Heart right ventricle (tissue), 16 donors: ENCODE results near the gene MDP1. TPM values are rescaled to one million over a fixed set of nuclear protein-coding genes. Genes with fewer than 3 reads are reported as not detected.

Experiments
- ATAC-seq, 8 donors: fragments of 200-7000 bp; cut with Tn5 transposase; one replicate each; pipeline ENCODE4 v1.9.1; 2020; ENCODE audit warnings: mild to moderate bottlenecking in 8 of 8, moderate library complexity in 8 of 8, moderate number of reproducible peaks in 1 of 8
- DNase-seq, 2 donors: peaks; one replicate each; pipeline ENCODE4 v3.0.0-alpha.2; 2020
- H3K27ac ChIP-seq, 10 donors: fragments of 200-600 bp; sonication (generic) in 2 of 10; one replicate each; pipeline versions ENCODE4 v1.5.0 to v1.8.0; 2020 to 2022; ENCODE audit warnings: mild to moderate bottlenecking in 3 of 10
- H3K27me3 ChIP-seq, 7 donors: fragments of 200-600 bp; one replicate each; pipeline ENCODE4 v1.8.0; 2021 to 2022; ENCODE audit warnings: mild to moderate bottlenecking in 2 of 7
- H3K36me3 ChIP-seq, 9 donors: fragments of 200-600 bp; sonication (generic) in 1 of 9; one replicate each; pipeline versions ENCODE4 v1.5.0 to v1.8.0; 2020 to 2022; ENCODE audit warnings: mild to moderate bottlenecking in 2 of 9
- H3K4me1 ChIP-seq, 9 donors: fragments of 200-600 bp; sonication (generic) in 1 of 9; one replicate each; pipeline versions ENCODE4 v1.5.0 to v1.8.0; 2020 to 2022; ENCODE audit warnings: mild to moderate bottlenecking in 4 of 9
- H3K4me3 ChIP-seq, 10 donors: fragments of 200-600 bp; sonication (generic) in 2 of 10; one replicate each; pipeline versions ENCODE4 v1.5.0 to v1.8.0; 2020 to 2022; ENCODE audit warnings: mild to moderate bottlenecking in 7 of 10, moderate library complexity in 2 of 10
- H3K9me3 ChIP-seq, 11 donors: fragments of 200-600 bp in 10 of 11; sonication (generic) in 2 of 11; one replicate each; pipeline versions ENCODE4 v1.5.0 to v1.8.0; 2013 to 2022; ENCODE audit warnings: mild to moderate bottlenecking in 2 of 11, control low read depth in 1 of 11, moderate library complexity in 1 of 11
- WGBS, 2 donors: extraction: QIAGEN DNeasy Blood & Tissue Kit; methylation state at CpG; one replicate each; pipeline ENCODE4 v1.1.7; 2013; ENCODE audit warnings: inconsistent platforms in 1 of 2; 5-methylcytosine and 5-hydroxymethylcytosine counted together
- intact Hi-C, 10 donors: fragments of 100-400 bp; cut with DNase I; formaldehyde crosslinking; loops; one replicate each; pipeline versions ENCODE4 v1.11.1 to v1.14.2; 2022
- polyA plus RNA-seq, 2 donors: library from polyadenylated mRNA; stranded (reverse); fragments of 200-250 nt; gene quantifications; one replicate each; pipeline ENCODE4 v1.2.3, GENCODE V29; 2013
- total RNA-seq, 10 donors: library from RNA; stranded (reverse); fragmentation: NEBNext Ultra II Directional in 3 of 10; extraction: Animal tissue kit (Norgen Biotek cat#: 25700) in 3 of 10; gene quantifications; one replicate each; pipeline versions ENCODE4 v1.2.1 to v1.2.4, GENCODE V29; 2021 to 2023
- TF ChIP-seq, protein P1 (sequence below), 9 donors: fragments of 200-600 bp; sonication (generic) in 2 of 9; IDR thresholded peaks; one replicate each; pipeline versions ENCODE4 v1.5.0 to v1.8.0; 2021 to 2022; ENCODE audit warnings: antibody characterized with exemption in 9 of 9, mild to moderate bottlenecking in 5 of 9, moderate library complexity in 1 of 9
- donor health status: Arrhythmogenic right ventricular cardiomyopathy.
- donor health status: ischemic (EF 13 %, LVEDD 7.1; RV severe dilation, severe dysfunction).
- donor health status: healthy with polysubstance abuse.
- donor health status: DM: no; HTN: yes; CAD: no.
- donor health status: DM: no; HTN: no; CAD: no.
- donor health status: ischemic (EF 25% LVEDD 6.9; RV normal size, moderate dysfunction).
- donor health status: ischemic (EF 25% LVEDD 5.7; RV mildly dilated, moderate dysfunction).
- donor health status: healthy.
- donor health status: DM: yes; HTN: yes; CAD: no.
- donor health status: Ischemic cardiomyopathy.
- donor health status: ischemic (EF 35%, LVEDD 5.7; RV mildly dilated, moderate dysfunction).
- donor health status: nonischemic (EF 11% LVEDD 7.7; RV severe dilation, severe dysfunction).
- donor health status: DM: yes; HTN: yes; CAD: no.
- donor health status: PGD.
- donor health status: ischemic (EF 29% LVEDD 5.4; RV normal size, mild dysfunction).
- donor health status: nonischemic (EF 23%, LVEDD 6.1; RV moderate dilation, normal function).

Gene MDP1
- total and polyA plus RNA-seq, 12 donors = 13.9 to 23.5 (median 19.2) TPM

DNA sequence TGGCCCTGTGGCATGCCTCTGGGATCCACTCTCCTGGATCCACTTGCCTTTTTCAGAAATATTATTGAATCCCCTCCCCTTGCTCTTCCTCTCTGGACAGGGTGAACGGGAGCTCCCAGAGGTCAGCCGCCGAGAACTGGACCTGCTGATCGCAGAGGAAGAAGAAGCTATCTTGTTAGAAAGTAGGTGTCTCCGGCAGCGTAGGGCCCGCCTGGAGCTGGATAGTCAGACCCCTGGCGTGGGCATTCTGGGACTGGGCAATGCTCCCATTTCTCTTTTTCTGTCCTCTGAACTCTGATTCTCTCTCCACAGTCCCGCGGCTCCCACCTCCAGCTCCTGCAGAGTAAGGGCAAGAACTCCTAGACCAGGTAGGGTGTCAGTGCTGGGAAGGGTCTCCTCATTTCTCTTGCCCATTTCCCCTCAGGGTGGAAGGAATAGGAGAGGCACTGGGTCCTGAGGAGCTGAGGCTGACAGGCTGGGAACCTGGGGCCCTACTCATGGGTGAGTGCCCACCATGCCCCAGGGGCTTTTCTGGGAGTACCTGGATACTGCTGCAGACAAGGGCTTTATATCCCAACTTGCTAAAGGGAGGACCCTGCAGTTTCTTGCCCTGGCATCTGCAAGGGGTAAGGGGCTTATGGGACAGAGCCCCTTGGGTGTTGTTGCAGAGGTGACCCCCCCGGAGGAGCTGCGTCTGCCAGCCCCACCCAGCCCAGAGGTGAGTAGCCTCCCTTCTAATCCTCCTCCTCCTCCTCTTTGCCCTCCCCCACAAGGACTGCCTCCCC, 38.6 kb downstream of the MDP1 start:
- intact Hi-C loops = no loop called here
- Histone ChIP-seq H3K4me3 (no peak overlapping the region), H3K36me3 (peaks cover 0 to 99% (median 22%) of the 10 kb centered on the region in 9 donors), H3K27ac (no peak overlapping the region), H3K4me1 (peaks cover 0 to 19% (median 15%) of the 10 kb centered on the region in 9 donors), H3K27me3 (no peaks in the 10 kb centered on the region), H3K9me3 (no peaks in the 10 kb centered on the region)
- ATAC-seq (no peak), DNase-seq (no peak)
- TF ChIP-seq, protein P1, sequence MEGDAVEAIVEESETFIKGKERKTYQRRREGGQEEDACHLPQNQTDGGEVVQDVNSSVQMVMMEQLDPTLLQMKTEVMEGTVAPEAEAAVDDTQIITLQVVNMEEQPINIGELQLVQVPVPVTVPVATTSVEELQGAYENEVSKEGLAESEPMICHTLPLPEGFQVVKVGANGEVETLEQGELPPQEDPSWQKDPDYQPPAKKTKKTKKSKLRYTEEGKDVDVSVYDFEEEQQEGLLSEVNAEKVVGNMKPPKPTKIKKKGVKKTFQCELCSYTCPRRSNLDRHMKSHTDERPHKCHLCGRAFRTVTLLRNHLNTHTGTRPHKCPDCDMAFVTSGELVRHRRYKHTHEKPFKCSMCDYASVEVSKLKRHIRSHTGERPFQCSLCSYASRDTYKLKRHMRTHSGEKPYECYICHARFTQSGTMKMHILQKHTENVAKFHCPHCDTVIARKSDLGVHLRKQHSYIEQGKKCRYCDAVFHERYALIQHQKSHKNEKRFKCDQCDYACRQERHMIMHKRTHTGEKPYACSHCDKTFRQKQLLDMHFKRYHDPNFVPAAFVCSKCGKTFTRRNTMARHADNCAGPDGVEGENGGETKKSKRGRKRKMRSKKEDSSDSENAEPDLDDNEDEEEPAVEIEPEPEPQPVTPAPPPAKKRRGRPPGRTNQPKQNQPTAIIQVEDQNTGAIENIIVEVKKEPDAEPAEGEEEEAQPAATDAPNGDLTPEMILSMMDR (IDR thresholded peaks at IDR 0.05) = no peak
- 89 to 95% methylated on average over 12 of the region's 12 CpGs for WGBS, 2 donors

DNA sequence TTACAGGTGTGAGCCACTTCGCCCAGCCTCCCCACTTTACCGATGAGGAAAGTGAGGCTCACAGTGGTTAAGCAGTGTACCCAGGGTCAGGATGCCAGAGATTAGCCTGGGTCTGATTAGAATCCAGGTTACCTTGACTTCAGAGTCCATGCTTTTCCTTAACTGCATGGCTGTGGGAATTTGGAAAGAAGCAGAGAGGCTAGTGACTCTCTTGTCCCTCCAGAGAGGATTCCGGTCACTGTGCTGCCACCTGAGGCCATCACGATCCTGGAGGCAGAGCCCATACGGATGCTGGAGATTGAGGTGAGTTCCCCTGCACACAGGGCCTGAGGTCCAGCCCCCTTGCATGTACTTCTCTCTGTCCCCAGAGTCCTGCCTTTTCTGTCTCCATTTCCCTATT, 39.3 kb downstream of the MDP1 start:
- H3K36me3 ChIP-seq = peaks cover 0 to 95% (median 22%) of the 10 kb centered on the region in 9 donors
- WGBS, 2 donors = 95 to 96% methylated on average over 5 of the region's 5 CpGs
- no peaks in the 10 kb centered on the region for H3K9me3 ChIP-seq
- TF ChIP-seq, protein P1 (IDR thresholded peaks at IDR 0.05) = no peak
- DNase-seq = no peak
- H3K4me3 ChIP-seq = no peak overlapping the region
- no peak overlapping the region for H3K27ac ChIP-seq
- H3K4me1 ChIP-seq = peaks cover 0 to 25% (median 21%) of the 10 kb centered on the region in 9 donors
- no peak for ATAC-seq
- no peaks in the 10 kb centered on the region for H3K27me3 ChIP-seq
- intact Hi-C loops = no loop called here

DNA sequence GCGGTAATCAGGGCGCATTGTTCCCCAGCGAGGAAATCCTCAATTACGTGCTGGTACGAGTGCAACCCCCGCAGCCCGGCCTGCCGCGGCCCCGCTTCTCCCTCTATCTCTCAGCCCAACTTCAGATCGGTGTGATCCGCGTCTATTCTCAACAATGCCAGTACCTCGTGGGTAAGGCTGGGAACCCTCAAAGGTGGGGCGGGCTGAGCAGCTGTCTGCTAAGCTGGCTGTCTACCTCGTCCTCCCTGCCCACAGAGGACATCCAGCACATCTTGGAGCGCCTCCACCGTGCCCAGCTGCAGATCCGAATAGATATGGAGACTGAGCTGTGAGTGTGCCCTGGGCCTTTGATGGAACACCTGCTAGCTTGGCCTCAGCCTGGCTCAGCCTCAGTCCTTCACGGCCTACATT, 43.0 kb downstream of the MDP1 start:
- 63 to 74% methylated on average over 20 of the region's 20 CpGs for WGBS, 2 donors
- Histone ChIP-seq H3K4me1 (peaks cover 0 to 20% (median 11%) of the 10 kb centered on the region in 9 donors), H3K27ac (no peak overlapping the region), H3K9me3 (no peaks in the 10 kb centered on the region), H3K36me3 (peaks cover 0 to 87% (median 10%) of the 10 kb centered on the region in 9 donors), H3K27me3 (no peaks in the 10 kb centered on the region), H3K4me3 (peak overlapping the region in 1 of 10 donors; percentile 52)
- TF ChIP-seq, protein P1 (IDR thresholded peaks at IDR 0.05) = no peak
- intact Hi-C loops = no loop called here
- DNase-seq (no peak), ATAC-seq (peak in 1 of 8 donors; percentile 14)

DNA sequence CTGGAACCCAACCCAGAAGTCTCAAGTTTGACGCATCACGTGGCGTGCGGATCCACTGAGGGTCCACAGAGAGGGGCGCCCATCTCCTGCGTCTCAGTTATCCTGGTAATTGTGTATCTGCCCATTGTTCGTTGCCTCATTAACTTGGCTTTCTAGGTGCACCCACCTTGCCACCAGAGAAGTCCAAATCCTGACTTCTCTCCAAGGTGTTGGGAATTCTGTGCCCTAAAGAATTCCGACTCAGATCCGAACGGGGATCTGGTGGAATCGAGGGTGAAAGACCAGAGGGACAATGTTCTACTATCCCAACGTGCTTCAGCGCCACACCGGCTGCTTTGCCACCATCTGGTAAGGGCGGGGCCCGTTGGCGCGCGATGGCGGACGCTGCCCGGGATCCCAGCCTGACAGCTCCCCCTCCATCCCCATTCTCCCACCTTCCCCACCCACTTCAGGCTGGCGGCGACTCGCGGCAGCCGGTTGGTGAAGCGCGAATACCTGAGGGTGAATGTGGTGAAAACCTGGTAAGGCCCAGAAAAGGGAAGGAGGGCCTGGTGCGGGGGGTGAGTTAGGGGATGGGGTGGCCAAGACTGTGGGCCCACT, 43.5 kb downstream of the MDP1 start:
- Histone ChIP-seq H3K4me3 (peak overlapping the region in 7 of 10 donors; percentile 24 to 52 (median 40)), H3K4me1 (peaks cover 0 to 20% (median 11%) of the 10 kb centered on the region in 9 donors), H3K27me3 (no peaks in the 10 kb centered on the region), H3K27ac (peak overlapping the region in 1 of 10 donors; percentile 36), H3K36me3 (peaks cover 0 to 87% (median 14%) of the 10 kb centered on the region in 9 donors), H3K9me3 (no peaks in the 10 kb centered on the region)
- intact Hi-C loops = no loop called here
- ATAC-seq = no peak
- DNase-seq = no peak
- WGBS, 2 donors = 31 to 44% methylated on average over 30 of the region's 30 CpGs
- TF ChIP-seq, protein P1 (IDR thresholded peaks at IDR 0.05) = no peak
